Jurkat, Clone E6-1 (cell line): Measurements from ENCODE around the gene ZNF302.
A peak's percentile ranks its signal among the peaks of the same experiment; 100 is the strongest.
"Not testable (repeated sequence)": the region's sequence is repeated elsewhere in the genome, so short reads cannot be mapped to it uniquely, and the experiment has no call there.

ENCODE experiments used
- DNase-seq: peaks from one replicate; pipeline ENCODE4 v3.0.0-alpha.2; 2011; ENCODE audit warnings: low read depth, low spot score
- H3K4me3 ChIP-seq: 2 replicates; pipeline ENCODE4 v1.5.1; 2011; ENCODE audit warnings: mild to moderate bottlenecking, low read length, control low read depth, moderate library complexity

Gene ZNF302

GRCh38 chr19:34668690-34669089, 8.8 kb upstream of the ZNF302 start:
- H3K4me3 ChIP-seq, DNase-seq: not testable (repeated sequence)

- DNase-seq = no peak
- H3K4me3 ChIP-seq = no peak overlapping the region
These were observed 8.2 kb upstream of the ZNF302 start for GRCh38 chr19:34669305-34669704.

GRCh38 chr19:34671972-34672371, 5.5 kb upstream of the ZNF302 start:
- no peak overlapping the region for H3K4me3 ChIP-seq
- DNase-seq = no peak

GRCh38 chr19:34673590-34673989, 3.9 kb upstream of the ZNF302 start:
- no peak overlapping the region for H3K4me3 ChIP-seq
- DNase-seq = no peak

GRCh38 chr19:34675250-34675649, 2.2 kb upstream of the ZNF302 start:
- no peak overlapping the region for H3K4me3 ChIP-seq
- DNase-seq = no peak

GRCh38 chr19:34675919-34676318, 1.6 kb upstream of the ZNF302 start:
- no peak overlapping the region for H3K4me3 ChIP-seq

GRCh38 chr19:34676697-34677385, 637 bp upstream of the ZNF302 start, which contains the start of gene SCGB2B2:
TSS of gene SCGB2B2 (minus strand) at chr19:34677159. CDS start at chr19:34594563, 82,596 bp downstream.
- DNase-seq = peak; percentile 80
- peak within 1 kb of the TSS; percentile 56 for H3K4me3 ChIP-seq

More at GRCh38 chr19:34675919-34676318, 1.6 kb upstream of the ZNF302 start:
- DNase-seq = no peak

- H3K4me3 ChIP-seq = peak overlapping the region; percentile 56
- DNase-seq = no peak
These were observed 571 bp downstream of the ZNF302 start for GRCh38 chr19:34678085-34678412.

- DNase-seq = no peak
- peak overlapping the region; percentile 56 for H3K4me3 ChIP-seq
These were observed 943 bp downstream of the ZNF302 start for GRCh38 chr19:34678421-34678820.

GRCh38 chr19:34681478-34681877, 4.0 kb downstream of the ZNF302 start:
- DNase-seq = no peak
- H3K4me3 ChIP-seq = no peak overlapping the region

GRCh38 chr19:34685266-34685665, 7.8 kb downstream of the ZNF302 start:
- DNase-seq, H3K4me3 ChIP-seq: not testable (repeated sequence)

GRCh38 chr19:34686455-34686854, 9.0 kb downstream of the ZNF302 start:
- no peak for DNase-seq
- H3K4me3 ChIP-seq = no peak overlapping the region

GRCh38 chr19:34687348-34687747, 9.9 kb downstream of the ZNF302 start:
- no peak overlapping the region for H3K4me3 ChIP-seq
- no peak for DNase-seq

- no peak for DNase-seq
- no peak overlapping the region for H3K4me3 ChIP-seq
These were observed 11.1 kb downstream of the ZNF302 start for GRCh38 chr19:34688592-34688991.

- DNase-seq = no peak
- no peak overlapping the region for H3K4me3 ChIP-seq
These were observed 12.9 kb downstream of the ZNF302 start for GRCh38 chr19:34690372-34690771.

- no peak for DNase-seq
- H3K4me3 ChIP-seq = no peak overlapping the region
These were observed 15.1 kb downstream of the ZNF302 start for GRCh38 chr19:34692549-34692948.

GRCh38 chr19:34707661-34708060, 30.2 kb downstream of the ZNF302 start:
- DNase-seq = no peak
- no peak overlapping the region for H3K4me3 ChIP-seq

GRCh38 chr19:34711890-34712289, 34.4 kb downstream of the ZNF302 start:
- no peak for DNase-seq
- H3K4me3 ChIP-seq = no peak overlapping the region

- peak; percentile 80 for DNase-seq
These were observed 35.1 kb downstream of the ZNF302 start for GRCh38 chr19:34712395-34713261.

GRCh38 chr19:34713262-34713637, 35.8 kb downstream of the ZNF302 start:
- no peak for DNase-seq
- H3K4me3 ChIP-seq = no peak overlapping the region

More at GRCh38 chr19:34712395-34713261, 35.1 kb downstream of the ZNF302 start:
- H3K4me3 ChIP-seq = no peak overlapping the region
